Astrocyte of the hippocampus (primary cell): ENCODE data around the gene UNC45A.
A peak's percentile ranks its signal among the peaks of the same experiment; 100 is the strongest.
"Not testable (repeated sequence)": the region's sequence is repeated elsewhere in the genome, so short reads cannot be mapped to it uniquely, and the experiment has no call there.

ENCODE experiments used
- DNase-seq: peaks from one replicate; pipeline ENCODE4 v3.0.0; 2011; ENCODE audit warnings: low read depth, low spot score

UNC45A gene

GRCh38 chr15:90903733-90904536, 31.1 kb upstream of the UNC45A start:
- peak; percentile 20 for DNase-seq

GRCh38 chr15:90904746-90905145, 30.3 kb upstream of the UNC45A start:
- no peak for DNase-seq

- no peak for DNase-seq
Observed at GRCh38 chr15:90905306-90906180, 29.5 kb upstream of the UNC45A start.

- no peak for DNase-seq
Observed at GRCh38 chr15:90906181-90906849, 28.8 kb upstream of the UNC45A start.

GRCh38 chr15:90907051-90907660, 27.9 kb upstream of the UNC45A start:
- DNase-seq: no peak

GRCh38 chr15:90907838-90908507, 27.1 kb upstream of the UNC45A start:
- DNase-seq: no peak

- not testable (repeated sequence) for DNase-seq
Observed at GRCh38 chr15:90909449-90909848, 25.6 kb upstream of the UNC45A start.

- no peak for DNase-seq
Observed at GRCh38 chr15:90909976-90910375, 25.1 kb upstream of the UNC45A start.

GRCh38 chr15:90910441-90911301, 24.4 kb upstream of the UNC45A start:
- no peak for DNase-seq

GRCh38 chr15:90911302-90911623, 23.8 kb upstream of the UNC45A start:
- no peak for DNase-seq

- DNase-seq: no peak
Observed at GRCh38 chr15:90911906-90912769, 22.9 kb upstream of the UNC45A start.

GRCh38 chr15:90912770-90913075, 22.4 kb upstream of the UNC45A start:
- DNase-seq: no peak

- DNase-seq: no peak
Observed at GRCh38 chr15:90913398-90913944, 21.6 kb upstream of the UNC45A start.

GRCh38 chr15:90914305-90915080, 20.6 kb upstream of the UNC45A start:
- no peak for DNase-seq

GRCh38 chr15:90915216-90915807, 19.8 kb upstream of the UNC45A start:
- DNase-seq: no peak

- no peak for DNase-seq
Observed at GRCh38 chr15:90915808-90916440, 19.2 kb upstream of the UNC45A start.

GRCh38 chr15:90916461-90916860, 18.6 kb upstream of the UNC45A start:
- no peak for DNase-seq

GRCh38 chr15:90917569-90917968, 17.5 kb upstream of the UNC45A start:
- DNase-seq: no peak
